HG03469 (cell line): ENCODE measurements around the gene MAGI1.

Source experiments
- ATAC-seq: cut with Tn5 transposase; IDR thresholded peaks from one replicate; pipeline ENCODE4 v1.9.1; 2021; ENCODE audit warnings: mild to moderate bottlenecking, moderate library complexity, moderate number of reproducible peaks; ENCODE audit not compliant: unreplicated experiment

The MAGI1 gene

DNA sequence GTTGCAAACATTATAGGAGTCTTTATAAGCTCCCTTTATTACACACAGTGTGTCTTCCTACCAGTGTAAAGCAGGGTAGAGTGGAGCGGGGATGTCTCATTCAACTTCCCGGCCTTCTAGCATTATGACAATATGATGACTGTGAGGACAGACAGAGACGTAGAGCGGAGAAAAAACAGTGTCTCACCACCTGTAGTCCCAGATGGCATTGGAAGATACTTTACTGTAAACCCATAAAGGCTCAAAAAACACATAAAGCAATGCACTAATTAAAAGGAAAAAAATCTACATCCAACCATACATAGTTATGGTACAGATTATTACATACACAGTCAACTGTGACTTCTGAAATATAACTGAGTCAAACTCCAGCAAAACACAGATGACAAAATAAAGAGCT is 383.7 kb downstream of the MAGI1 start:
- no peak for ATAC-seq

DNA sequence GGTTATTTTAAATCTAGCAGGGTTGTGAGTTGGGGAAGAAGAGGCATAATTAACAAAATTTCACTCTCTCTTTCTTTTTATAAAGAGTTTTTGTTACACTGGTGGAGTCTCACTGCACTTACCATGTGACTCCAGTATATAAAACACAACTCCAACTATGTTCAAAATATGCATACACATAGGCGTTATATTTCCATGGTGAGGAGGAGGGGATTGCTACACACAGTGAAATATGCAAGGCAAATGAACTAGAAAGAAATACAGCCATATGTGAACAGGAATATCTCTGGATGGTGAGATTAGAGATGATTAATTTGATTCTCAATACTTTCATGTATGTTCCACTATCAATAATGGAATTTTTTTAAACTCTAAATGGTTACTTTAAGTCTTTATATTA is 385.0 kb downstream of the MAGI1 start:
- no peak for ATAC-seq

DNA sequence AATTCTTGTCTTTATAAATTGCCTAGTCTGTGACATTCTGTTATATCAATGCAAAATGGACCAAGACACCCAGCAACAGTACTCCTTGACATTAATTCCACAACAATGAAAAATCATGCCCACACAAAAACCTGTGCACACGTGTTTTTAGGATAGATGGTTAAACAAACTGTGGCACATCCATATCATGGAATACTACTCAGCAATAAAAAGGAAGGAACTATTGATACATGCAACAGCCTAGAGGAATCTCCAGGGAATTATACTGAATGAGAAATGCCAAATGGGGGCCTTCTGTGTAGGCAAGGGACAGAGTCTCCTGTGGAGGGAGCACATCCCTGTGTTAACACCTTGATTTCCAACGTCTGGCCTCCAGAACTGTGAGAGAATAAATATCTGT is 388.5 kb downstream of the MAGI1 start:
- no peak for ATAC-seq

DNA sequence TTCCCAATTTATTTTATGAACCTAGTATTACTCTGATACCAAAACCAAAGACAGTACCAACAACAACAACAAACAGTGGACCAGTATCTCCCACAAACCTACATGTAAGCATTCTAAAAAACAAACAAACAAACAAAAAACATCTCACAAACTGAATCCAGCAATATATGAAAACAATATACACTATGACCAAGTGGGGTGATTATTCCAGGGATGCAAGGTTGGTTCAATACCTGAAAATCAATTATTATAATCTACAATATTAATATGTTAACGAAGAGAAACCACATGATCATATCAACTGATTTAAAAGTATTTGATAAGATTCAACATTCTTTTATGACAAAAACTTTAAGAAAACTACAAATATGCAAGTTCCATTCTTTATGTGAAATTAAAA is 391.3 kb downstream of the MAGI1 start:
- no peak for ATAC-seq

DNA sequence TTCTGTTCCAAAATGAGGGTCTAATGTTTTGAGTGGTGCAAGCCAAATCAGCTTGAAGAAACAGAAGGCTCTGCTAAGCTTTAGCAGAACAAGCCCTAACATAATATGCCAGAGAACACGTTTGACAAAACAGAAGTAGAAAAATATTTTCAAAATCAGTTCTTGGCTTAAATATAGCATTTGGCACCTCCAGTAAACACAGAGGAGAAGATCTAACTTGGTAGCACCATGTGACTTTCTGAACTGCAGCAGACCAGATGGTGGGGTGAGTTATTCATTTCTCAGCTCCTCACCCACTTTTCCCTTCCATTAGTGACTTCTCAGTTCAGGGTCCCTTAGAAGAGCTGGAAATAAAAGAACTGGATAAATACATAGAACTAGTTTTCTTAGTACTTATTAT is 395.8 kb downstream of the MAGI1 start:
- ATAC-seq, result no peak

DNA sequence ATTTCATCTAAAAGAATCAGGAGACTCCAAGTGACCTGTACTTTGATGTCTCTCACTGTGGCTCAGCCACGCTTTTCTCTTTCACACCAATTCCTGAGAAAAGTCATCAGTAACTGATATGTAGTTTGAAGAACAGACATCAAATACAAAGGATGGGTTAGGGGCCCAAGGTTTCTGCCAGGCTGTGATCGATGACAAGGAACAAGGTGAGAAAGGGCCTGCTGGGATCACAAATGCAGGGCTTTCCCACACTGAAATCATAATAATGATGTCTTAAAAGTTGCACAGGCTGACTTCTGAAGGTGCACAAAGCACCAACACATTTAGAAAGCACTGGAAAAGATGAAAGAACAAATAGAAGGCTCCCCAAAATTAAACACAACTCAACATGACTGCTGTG is 396.9 kb downstream of the MAGI1 start:
- no peak for ATAC-seq

DNA sequence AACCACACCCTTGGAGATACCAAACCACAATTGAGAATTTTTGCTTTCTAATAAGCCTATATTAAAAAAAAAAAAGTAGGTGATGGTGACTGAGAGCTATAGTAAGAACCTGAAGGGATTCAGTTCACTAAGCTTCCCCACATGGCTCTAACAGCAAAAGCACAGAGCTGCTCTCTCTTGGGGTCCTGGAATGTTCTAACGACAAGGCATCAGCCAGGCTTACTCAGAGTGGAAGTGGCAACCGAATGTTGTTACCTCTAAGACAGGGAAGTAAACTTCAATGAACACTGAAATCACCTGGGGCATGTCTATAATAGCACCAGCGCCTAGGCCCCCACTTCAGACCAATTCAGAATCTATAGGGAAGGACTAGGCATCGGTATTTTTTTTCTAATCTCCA is 397.7 kb downstream of the MAGI1 start:
- ATAC-seq, result no peak

DNA sequence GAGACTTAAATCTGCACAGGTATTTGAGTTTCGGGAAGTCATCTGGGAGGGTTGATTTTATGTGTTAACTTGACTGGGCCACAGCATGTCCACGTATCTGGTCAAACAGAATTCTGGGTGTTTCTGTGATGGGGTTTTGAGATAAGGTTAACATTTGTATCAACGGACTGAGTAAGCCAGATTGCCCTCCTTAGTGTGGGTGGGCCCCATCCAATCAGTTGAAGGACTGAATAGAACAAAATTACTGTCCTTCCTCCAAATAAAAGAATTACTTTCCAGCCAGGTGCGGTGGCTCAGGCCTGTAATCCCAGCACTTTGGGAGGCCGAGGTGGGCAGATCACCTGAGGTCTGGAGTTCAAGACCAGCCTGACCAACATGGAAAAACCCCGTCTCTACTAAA is 399.3 kb downstream of the MAGI1 start:
- no peak for ATAC-seq

DNA sequence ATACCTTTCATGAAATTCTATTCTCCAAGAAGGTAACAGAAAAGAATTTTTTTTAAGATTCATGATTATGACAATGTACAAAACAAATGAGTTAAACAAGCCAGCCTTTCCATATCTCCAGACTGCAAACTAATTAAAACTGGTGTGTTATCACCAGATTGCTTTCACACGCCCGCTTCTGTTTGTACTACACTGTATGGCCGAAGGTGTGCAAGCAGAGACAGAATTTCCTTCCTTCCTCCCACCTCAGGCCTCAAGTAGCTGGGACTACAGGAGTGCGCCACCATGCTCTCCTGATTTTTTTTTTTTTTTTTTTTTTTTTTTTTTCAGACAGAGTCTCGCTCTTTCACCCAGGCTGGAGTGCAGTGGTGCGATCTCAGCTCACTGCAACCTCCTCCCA is 400.4 kb downstream of the MAGI1 start:
- no peak for ATAC-seq

DNA sequence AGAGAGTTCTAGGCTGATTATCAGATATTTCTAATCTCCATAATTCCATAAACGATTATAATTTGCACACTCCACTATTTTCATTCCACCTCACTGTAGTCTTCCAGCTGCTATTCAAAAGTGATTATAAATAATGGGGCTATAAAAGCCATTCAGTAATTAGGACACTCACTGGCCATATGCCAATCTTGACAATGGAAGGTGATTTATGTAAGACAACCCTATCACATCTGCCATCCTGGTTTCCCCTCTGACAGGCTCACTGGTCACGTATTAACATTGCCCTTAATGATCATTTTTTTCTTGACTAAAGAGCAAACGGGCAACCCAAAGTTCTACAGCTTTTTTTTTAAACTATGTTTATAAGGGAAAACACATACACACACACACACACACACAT is 402.4 kb downstream of the MAGI1 start:
- no peak for ATAC-seq

DNA sequence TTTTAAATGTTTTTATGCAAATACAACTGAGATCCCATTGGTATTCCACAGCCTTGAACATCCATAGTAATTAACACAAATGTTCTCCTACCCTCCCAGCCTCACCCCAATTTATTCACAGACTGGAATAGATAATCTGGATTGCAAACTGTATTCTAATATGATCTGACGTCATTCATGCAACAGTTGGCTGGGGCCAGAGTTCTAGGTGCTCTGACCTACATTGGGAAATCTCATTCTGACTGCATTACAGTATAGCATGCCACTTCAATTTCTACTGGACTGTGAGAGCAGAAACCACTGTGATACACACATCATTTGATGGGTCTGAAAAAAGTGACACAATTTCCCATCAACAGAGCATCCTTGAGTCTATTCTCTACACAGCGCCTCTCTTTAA is 403.1 kb downstream of the MAGI1 start:
- ATAC-seq, result no peak

DNA sequence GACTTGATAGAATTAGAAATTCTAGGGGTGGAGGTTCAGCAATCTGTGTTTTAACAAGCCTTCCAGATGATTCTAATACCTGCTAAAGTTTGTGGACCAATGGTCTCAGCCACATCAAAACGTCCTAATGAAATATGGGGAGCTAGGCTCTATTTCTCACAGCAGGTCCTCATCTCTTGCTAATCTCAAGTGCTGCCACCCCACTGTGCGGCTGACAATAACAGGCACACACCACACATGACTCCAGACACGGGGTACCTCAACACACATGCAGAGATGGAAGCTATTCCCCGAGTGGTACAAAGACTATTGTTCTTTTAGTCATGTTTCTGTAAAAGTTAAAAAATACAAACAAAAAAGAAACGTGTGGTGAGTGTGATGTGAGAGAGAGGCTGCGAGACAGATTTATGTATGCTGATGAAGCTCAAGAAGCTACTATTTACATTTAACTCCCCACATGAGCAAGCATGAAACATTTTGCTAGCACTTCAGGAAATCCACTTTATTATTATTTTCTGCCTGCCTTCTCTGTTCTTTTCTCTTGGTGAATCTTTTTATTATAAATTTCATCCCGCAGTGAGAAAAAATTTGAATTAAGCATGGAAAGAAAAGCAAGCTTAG is 405.6 kb downstream of the MAGI1 start:
- no peak for ATAC-seq

DNA sequence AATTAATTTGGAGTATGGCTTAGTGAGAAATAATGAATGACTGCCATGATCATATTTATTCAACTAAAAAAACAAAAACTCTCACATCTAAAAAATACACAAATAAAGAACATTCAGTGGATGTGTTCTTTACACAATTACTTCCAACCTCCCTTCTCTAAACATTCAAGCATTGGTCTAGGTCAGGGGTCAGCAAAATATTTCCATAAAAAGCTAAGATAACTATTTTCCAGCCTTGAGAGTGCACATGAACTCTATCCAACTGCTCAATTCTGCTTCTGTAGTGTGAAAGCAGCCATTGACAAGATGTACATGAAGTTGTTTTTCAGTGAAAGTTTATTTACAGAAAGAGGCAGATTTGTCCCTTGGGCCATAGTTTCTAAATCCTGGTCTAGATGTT is 406.3 kb downstream of the MAGI1 start:
- ATAC-seq, result no peak

DNA sequence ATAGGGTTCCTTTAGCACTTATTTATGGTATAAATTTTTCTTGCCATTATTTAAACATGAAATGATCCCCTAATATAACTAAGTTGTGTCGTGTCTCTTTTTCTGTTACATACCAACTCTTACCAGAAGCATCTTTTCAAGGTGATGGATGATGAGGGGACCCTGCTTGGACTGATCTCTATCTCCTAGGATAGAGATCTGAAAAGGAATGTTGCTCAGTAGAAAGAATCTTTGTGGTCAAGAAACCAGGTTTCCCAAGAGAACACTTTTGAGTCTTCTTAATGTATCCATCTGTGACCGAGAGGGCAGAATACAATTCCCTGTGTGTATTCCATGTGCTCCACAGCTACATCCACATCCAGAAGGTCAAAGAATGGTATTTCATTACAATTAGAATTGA is 409.7 kb downstream of the MAGI1 start:
- ATAC-seq, result no peak

DNA sequence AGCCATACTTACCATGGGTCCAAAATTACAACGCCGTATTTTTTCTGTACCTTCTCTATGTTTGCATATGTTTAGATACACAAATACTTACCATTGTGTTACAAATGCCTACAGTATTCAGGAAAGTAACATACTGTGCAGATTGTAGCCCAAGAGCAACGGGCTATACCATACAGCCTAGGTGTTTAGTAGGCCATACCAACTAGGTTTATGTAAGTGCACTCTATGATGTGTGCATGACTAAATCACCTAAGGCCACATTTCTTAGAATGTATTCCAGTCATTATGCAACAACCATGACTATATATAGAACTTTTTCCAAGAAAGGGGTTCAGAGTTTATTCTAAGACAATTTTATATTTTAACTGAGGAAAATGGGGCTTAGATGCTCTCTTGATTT is 411.7 kb downstream of the MAGI1 start:
- no peak for ATAC-seq

DNA sequence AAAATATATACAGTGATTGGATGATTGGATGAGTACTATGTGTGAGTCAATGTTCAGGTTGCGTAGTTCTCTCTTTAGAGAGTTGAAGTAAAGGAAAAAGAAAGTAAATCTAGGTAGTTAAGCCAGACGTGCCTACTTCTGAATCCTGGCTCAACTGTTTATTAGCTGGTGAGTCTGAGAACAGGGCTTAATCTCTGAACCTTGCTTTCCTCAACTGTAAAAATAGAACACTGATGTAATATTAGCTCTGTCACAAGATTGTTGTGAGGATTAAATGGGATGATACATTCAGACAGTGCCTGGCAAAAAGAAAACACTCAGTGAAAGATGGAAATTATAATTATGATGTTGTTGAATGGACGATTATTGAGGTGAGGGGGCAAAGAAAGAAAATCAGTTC is 413.4 kb downstream of the MAGI1 start:
- no peak for ATAC-seq

DNA sequence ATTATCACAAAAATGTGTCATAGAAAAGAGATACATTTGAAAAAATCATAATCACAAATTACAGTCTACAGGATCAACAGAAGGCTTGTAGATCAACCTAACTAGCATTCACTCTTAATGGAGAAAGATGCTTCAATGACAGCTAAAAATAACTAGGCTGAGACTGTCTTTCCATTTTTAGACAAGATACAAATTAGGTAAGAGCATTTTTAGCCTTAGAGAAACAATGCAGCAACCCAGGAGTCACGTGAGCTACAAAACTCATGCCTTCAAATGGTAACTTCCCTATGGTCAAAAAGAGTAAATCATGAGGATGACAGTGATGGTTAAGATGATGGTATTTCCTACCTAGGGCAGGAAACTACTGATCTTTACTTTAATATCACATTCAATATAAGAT is 415.4 kb downstream of the MAGI1 start:
- ATAC-seq, result no peak

DNA sequence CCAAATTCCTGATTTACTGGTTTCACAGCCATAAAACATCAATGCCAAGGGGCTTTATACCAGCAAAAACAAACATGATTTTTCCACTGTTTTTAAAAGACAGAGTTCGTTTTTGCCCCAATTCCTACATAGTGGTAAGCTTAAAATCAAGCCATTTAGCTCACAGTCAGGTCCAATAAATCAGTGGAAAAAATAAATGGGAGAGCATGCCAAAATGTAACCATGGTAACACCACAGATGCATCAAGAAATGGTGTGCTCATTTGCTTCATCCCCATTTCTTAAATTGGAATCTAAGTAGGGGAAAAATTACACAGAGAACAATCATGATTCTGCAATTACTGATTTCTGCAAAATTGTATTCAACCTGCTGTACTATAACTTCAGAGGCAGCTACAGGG is 418.8 kb downstream of the MAGI1 start:
- no peak for ATAC-seq

DNA sequence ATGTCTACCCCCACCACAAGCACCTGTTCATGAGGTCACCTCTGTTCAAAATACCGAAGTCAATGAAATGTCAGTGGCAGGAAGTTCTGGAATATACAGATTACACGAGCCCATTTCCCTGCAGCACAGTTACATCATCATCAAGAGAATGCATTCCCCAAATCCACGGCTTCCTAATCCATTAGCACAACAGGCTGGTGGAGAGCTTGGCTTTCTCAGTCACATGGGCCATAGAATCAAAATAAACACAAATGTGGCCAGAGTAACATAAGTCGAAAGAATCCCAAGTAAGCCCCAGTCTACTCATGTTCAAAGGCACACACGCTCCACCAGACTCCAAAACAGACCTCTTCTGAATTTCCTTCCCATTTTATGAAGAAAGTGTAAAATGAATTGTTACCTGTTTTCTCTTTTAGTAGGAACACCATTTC is 419.3 kb downstream of the MAGI1 start:
- ATAC-seq, result no peak

DNA sequence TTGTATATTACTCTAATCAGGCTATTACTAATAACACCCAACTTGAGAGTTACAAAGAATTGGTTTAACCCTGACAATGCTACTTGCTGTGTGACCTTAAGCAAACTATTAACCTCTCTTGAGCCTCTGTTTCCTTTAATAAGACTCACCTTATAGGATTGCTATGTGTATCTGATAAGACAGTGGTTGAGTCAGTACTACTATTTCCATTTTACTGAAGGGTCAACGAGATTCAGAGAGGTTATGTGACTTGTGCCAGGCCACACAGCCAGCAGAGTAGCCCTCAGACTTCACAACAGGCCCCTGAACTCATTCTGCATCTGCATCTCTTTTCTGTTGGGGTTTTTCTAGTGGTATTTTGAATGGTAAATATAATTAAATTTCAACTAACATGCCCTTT is 420.1 kb downstream of the MAGI1 start:
- no peak for ATAC-seq

DNA sequence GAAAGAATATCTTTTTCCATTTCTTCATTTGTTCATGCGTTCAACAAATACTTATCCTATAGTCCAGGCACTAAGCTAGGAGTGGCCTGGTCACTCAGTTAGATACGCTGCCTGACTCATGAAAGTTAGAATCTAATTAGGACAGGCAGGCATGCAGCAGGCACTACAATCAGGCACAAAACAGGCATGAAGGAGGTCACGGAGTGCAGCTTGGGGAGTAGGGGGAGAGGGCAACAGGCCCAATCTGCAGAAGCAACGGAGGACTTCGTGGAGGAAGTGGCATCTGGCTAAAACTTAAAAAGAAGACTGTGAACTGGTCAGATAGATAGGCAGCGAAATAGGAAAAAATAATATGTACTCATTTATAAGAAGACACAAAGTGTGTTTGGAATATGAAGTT is 420.9 kb downstream of the MAGI1 start:
- no peak for ATAC-seq

DNA sequence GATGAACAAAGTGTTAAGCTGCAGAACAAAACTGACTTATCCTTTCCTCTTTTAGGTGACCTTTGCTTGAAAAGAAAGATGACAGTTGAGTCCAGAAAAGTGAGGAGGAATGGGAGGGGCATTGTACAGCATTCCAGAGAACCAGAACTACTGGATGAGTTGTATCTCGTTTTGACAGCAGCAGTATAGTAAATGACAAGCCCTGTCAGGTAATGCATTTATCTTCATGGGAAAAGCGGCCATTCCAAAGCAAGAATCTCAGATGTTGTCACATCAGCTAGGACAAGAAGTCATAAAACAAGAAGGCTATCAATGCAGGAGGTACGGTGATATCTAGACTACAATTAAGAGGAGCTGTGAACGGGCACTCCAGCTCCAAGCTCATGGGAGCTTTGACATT is 421.5 kb downstream of the MAGI1 start:
- ATAC-seq, result no peak

DNA sequence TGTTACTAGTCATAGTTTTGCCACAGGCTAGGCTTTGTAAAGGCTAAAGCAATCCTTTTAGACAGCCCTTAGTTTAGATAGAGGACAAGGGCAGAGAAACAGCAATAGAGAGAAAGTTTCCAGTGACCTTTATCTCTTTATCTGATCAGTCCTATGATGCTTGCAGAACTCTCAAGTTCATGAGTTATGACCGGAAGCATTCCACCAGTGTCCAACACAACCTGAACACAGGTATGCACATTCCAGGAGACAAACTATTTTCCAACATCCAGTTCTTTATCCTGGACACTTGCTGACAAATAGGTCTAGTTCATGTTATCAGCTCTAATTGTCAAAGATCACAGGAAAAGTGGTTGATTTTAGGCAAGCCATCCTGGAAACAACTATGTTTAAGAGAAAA is 422.2 kb downstream of the MAGI1 start:
- ATAC-seq, result no peak

DNA sequence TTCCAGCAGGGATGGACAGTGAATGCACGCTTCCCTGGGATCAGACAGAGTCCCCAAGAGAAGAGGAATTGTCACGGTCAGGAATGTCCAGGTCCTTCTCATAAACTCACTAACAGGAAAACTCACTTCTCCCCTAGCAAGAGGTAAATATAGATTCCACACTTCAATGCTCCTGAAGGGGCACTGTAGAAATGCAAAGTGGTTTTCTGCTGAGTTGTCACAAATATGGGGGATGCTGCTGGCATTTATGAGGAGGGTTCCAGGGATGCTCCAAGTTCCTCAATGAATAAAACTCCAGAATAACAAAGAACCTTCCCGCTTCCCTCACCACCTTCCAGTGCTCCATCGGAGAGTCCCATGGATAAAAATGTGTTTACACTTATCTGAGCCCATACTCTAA is 423.4 kb downstream of the MAGI1 start:
- no peak for ATAC-seq
